ENCODE results near the gene NES.

Gene NES

GRCh38 chr1:156704930-156705320, 27.7 kb upstream of the NES start:
- DNase-seq (ENCODE audit: low read depth) = peak; percentile 12

DNA sequence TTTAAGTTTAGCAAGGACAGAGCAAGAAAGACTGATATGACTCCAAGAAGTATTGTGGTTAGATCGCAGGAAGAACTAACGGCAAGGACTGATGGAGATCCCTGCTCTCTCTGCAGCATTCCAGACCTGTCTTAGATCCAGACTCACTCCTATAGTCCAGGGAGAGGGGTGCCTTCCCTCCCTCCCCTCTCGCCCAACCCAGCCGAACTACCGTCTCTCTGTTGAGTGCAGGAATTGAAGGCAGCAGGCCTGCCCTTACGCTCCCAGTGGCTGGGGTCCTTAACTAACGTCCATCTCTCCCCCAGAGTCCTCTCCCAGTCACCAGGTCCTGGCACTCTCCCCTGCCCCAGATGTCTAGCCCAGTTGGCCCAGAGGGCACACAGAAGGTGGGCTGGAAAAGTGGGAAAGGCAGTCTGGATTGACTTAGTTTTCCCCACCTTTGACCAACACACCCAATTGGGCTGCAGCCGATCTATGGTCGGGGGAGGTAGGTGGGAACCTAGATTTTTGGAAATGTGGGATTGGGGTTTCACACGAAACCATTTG, 27.0 kb upstream of the NES start:
- no peak for DNase-seq (ENCODE audit: low read depth)

DNA sequence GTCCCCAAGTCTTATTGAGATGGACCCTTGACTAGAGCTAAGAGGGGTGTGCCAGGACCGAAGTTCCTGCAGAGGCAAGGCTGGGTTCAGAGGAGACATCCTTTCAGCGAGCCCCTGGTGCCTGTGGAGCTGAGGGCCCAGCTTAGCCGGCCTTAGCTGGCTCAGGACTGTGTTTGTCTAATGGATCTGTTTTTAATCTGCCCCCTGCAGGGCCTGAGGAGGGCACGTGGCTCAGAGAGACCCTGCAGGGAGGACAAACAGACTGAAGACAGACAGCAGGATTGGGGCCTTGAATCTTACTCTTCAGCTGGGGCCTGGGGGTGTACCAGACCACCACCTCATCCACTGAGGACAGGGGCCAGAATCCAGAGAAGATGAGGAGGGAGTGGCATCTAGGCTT, 26.5 kb upstream of the NES start:
- DNase-seq (ENCODE audit: low read depth) = no peak

- no peak for DNase-seq (ENCODE audit: low read depth)
These were observed 26.1 kb upstream of the NES start for GRCh38 chr1:156703336-156703735.

GRCh38 chr1:156700736-156701531, 23.7 kb upstream of the NES start:
- DNase-seq (ENCODE audit: low read depth) = no peak

DNA sequence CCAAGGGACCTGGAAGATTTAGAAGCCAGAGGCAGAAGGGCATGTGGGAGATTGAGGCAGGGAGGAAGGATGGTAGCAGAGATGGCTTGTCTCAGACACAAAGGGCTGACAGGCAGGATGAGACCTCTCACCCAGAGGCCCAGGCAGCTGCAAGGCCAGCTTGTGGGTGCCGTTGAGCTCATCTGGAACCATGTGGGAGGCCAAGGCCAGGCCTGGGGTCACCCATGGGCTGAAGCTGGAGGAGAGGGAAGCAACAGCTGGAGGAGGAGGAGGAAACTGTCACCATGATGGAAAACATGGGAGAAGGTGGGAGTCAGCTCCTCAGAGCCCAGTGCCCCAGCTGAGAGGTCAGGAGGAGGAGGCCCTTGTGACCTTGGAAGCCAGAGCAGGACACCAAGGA, 21.8 kb upstream of the NES start:
- DNase-seq (ENCODE audit: low read depth) = no peak

DNA sequence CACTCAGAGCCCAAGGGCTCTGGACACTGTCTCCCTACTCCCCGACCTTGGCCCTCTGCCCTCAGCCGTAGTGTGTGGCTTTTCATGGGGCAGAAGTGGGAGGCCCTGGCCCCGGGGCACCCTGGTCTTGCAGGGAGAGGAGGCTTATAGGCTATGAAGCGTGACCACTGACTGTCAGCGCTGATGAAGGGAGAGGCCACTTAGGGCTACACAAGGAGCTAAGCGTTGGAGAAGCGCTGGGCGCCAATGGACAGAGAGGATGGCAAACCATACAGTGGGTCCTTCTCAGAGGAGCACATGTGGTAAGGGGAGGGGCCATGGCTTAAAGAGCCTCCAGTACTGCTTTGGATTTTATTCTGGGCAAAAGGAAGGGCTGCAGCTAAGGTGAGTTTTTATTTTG, 20.3 kb upstream of the NES start:
- DNase-seq (ENCODE audit: low read depth) = no peak

- no peak for DNase-seq (ENCODE audit: low read depth)
These were observed 19.5 kb upstream of the NES start for GRCh38 chr1:156696755-156697154.

DNA sequence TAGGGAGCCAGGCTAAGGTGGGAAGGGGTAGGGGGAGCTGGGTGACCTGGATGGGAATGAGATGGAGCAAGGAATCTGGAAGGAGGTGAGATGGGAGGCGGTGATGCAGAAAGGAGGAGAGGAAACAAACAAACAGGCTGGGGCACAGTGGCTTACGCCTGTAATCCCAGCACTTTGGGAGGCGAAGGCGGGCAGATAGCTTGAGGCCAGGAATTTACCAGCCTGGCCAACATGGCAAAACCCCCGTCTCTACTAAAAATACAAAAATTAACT, 17.4 kb upstream of the NES start:
- no peak for DNase-seq (ENCODE audit: low read depth)

GRCh38 chr1:156693848-156694689, 16.9 kb upstream of the NES start:
- DNase-seq (ENCODE audit: low read depth) = no peak

DNA sequence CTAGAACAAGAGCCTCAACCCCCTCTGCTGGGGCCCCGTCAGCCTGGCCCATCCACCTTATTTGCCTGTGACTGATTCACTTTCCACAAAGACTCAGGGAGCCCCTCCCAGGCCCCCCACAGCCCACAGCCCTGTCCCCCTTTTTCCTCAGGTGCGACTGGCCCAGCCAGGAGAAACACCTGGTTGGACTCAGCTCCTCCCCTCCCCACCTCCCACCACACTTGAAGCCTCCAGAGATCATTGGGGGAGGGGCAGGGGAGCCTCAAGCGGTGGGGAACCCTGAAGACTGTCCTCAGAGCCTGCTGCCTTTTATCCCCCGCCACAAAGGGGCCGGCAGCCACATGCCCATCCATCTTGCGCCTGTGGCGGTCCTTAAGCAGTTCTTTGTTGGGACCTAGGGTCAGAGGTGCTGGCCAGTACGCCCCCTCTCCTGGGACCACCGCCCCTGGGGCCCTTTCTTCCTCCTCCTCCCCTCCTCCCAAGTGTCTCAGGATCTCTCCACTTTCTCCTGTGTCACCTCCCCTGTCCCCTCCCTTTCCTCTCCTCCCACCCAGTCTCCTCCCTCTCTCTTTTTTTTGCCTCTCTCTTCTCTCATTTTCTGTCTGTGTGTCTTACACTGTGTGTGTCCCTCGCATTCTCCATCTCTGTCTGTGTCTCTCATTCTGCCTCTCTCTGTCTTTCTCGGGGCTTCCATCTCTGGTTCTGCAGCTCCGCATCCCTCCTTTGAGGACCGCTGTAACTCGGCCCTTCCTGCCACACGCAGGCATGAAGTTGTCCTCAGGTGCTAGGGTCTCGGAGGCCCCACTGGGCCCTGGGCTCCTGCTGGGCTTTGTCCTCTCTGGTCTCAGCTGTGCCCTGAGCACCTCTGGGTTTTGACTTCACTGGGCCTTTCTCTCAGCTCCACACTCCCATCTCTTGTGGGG, 16.0 kb upstream of the NES start:
- DNase-seq (ENCODE audit: low read depth) = no peak

GRCh38 chr1:156692441-156692924, 15.3 kb upstream of the NES start:
- no peak for DNase-seq (ENCODE audit: low read depth)

- no peak for DNase-seq (ENCODE audit: low read depth)
These were observed 14.6 kb upstream of the NES start for GRCh38 chr1:156691665-156692440.

DNA sequence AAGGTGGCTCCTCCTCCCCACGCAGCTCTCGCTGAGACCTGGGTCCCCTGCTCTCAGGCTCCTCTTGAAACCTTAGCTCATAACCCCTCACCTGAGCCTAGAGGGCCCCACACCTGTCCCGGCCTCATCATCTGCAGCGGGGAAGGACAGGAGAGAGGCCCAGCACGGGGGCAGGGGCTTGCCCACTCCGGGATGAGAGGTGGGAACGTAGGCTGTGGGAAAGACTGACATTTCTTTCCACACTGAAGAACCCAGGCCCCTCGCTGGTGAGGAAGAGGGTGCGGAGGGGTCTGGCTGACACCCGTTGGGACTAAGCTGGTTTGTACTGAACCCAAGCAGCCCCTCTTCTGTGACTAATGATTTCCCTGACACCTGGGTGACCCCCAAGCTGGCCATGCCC, 14.0 kb upstream of the NES start:
- no peak for DNase-seq (ENCODE audit: low read depth)

GRCh38 chr1:156690675-156691036, 13.4 kb upstream of the NES start:
- DNase-seq (ENCODE audit: low read depth) = no peak

- DNase-seq (ENCODE audit: low read depth) = no peak
These were observed 12.9 kb upstream of the NES start for GRCh38 chr1:156689953-156690674.

DNA sequence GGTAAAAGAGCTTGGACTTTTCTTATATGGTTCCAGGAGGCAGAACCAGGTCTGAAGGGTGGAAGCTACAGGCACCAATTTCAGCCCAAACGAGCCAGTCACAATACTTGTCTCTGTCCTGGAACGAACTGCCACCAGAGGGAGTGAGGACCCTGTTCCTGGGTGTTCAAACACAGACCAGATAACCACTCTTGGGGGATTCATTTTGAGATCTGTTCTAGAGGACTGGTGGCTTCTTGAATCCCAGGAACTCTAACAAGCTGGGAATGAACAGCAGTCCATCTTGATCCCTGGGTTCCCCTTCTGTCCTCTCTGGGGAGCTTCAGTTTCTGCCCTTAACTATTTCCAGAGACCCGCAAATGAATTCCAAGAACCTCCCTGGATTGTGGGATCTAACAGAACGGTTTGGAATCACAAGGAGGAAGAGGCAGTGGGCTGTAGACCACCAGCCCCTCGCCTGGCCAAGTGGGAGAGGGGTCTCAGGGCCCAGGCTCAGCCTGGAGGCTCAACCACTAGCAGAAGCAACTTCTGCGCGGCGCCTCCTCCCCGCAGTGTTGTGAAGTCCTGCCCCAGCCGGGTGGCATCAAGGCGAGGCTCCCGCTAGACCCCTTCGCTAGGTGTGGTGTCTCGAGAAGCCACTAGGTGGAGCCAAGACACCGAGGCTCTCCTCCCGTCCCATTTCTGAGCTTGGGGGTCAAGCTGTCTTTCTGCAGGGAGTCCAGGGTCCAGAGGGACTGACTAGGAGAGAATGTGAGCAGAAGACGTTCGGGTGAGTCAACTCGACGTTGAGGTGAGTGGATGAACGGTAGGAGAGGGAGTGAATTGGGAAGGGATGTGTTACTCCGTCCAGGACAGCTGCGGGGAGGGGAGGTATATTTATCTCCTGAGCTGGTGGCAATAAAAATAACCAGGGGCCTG, 12.1 kb upstream of the NES start:
- DNase-seq (ENCODE audit: low read depth) = peak; percentile 50

- DNase-seq (ENCODE audit: low read depth) = no peak
These were observed 7.1 kb upstream of the NES start for GRCh38 chr1:156684227-156684782.

DNA sequence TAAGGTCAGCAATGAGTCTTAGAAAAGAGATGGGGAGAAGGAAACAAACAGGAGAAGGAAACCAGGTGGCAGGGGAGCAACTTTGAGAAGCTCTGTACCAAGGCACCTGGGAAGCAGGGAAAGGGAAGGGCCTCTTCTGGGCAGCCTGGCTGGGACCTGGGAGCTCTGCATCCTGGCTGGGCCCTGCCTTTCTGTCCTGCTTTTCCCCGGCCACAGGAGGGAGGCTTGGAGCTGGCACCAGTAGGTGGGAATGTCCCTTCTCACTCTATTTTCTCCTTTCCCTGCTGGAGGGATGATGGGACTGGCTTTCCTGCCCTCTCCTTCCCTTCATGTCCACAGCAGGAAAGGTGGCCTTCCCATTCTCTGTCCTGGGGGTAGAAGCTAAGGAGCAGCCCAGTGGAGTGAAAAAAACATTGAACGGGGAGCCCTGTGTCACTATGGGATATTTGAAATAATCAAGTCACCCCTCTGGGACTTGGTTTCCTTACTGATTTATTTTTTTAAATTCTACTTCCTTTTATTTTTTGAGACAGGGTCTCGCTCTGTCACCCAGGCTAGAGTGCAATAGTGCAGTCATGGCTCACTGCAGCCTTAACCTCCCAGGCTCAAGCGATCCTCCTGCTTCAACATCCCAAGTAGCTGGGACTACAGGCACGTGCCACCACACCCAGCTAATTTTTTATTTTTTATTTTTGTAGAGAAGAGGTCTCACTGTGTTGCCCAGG, 5.1 kb upstream of the NES start:
- DNase-seq (ENCODE audit: low read depth) = no peak

Measured in stimulated activated CD8-positive, alpha-beta memory T cell treated with anti-CD3 and anti-CD28 coated beads, Interleukin-12 subunit alpha, Interleukin-12 subunit beta, amount 100 ng/mL, for 4 hours (primary cell).